Right atrium auricular region (tissue), 2 donors: ENCODE measurements around the gene UBAC2. TPM values are rescaled to one million over a fixed set of nuclear protein-coding genes. Genes with fewer than 3 reads are reported as not detected.
"Not testable (repeated sequence)": the region's sequence is repeated elsewhere in the genome, so short reads cannot be mapped to it uniquely, and the experiment has no call there.

Source experiments
- DNase-seq: peaks from one replicate; pipeline ENCODE4 v3.0.0-alpha.2; 2019; ENCODE audit warnings: low spot score
- H3K27ac ChIP-seq, 2 donors: fragments of 200-600 bp; sonication (generic); 1 replicate in 1 of 2; 2 replicates in 1 of 2; pipeline ENCODE4 v1.5.1; 2016 to 2019
- H3K27me3 ChIP-seq, 2 donors: fragments of 200-600 bp; sonication (generic); one replicate each; pipeline versions ENCODE4 v1.5.1 to v1.6.0; 2017 to 2019
- H3K36me3 ChIP-seq: fragments of 200-600 bp; sonication (generic); one replicate; pipeline ENCODE4 v1.5.1; 2016
- H3K4me1 ChIP-seq, 2 donors: fragments of 200-600 bp; sonication (generic); one replicate each; pipeline versions ENCODE4 v1.5.1 to v1.6.0; 2017 to 2019
- H3K4me3 ChIP-seq, 2 donors: fragments of 200-600 bp; sonication (generic); 1 replicate in 1 of 2; 2 replicates in 1 of 2; pipeline ENCODE4 v1.5.1; 2017 to 2019; ENCODE audit warnings: mild to moderate bottlenecking in 1 of 2, moderate library complexity in 1 of 2
- H3K9me3 ChIP-seq, 2 donors: fragments of 200-600 bp; sonication (generic); one replicate each; pipeline ENCODE4 v1.5.1; 2019
- CTCF ChIP-seq, 2 donors: fragments of 200-600 bp; sonication (generic); IDR thresholded peaks; one replicate each; pipeline ENCODE4 v1.5.1; 2019; ENCODE audit warnings: antibody characterized with exemption in 2 of 2
- total RNA-seq, 2 donors: library from RNA; depleted of rRNA; stranded (reverse); fragments of >200 nt; gene quantifications; one replicate each; pipeline ENCODE4 v1.1.0, GENCODE V29; 2016

Gene UBAC2
- total RNA-seq, 2 donors from 2014 or later, result 47.5 to 50.7 TPM

- DNase-seq, result no peak
- H3K4me3 ChIP-seq, result no peak overlapping the region
- H3K9me3 ChIP-seq, result peaks cover 0 to 4% of the 10 kb centered on the region in 2 donors
- no peaks in the 10 kb centered on the region for H3K27me3 ChIP-seq
- TF ChIP-seq CTCF (IDR thresholded peaks at IDR 0.05), result no peak
- no peaks in the 10 kb centered on the region for H3K4me1 ChIP-seq
- no peaks in the 10 kb centered on the region for H3K36me3 ChIP-seq
- no peak overlapping the region for H3K27ac ChIP-seq
These were observed 207.4 kb downstream of the UBAC2 start for GRCh38 chr13:99407906-99408702.

GRCh38 chr13:99408703-99409000 lies 208.0 kb downstream of the UBAC2 start:
- no peak overlapping the region for H3K4me3 ChIP-seq
- no peaks in the 10 kb centered on the region for H3K36me3 ChIP-seq
- no peak for TF ChIP-seq CTCF (IDR thresholded peaks at IDR 0.05)
- H3K4me1 ChIP-seq, result no peaks in the 10 kb centered on the region
- no peak for DNase-seq
- H3K9me3 ChIP-seq, result peaks cover 0 to 4% of the 10 kb centered on the region in 2 donors
- H3K27me3 ChIP-seq, result no peaks in the 10 kb centered on the region
- H3K27ac ChIP-seq, result no peak overlapping the region

- not testable (repeated sequence) for H3K27me3 ChIP-seq, H3K4me3 ChIP-seq, H3K27ac ChIP-seq, H3K36me3 ChIP-seq, DNase-seq, H3K4me1 ChIP-seq, H3K9me3 ChIP-seq
These were observed 208.9 kb downstream of the UBAC2 start for GRCh38 chr13:99409461-99410083.

GRCh38 chr13:99410646-99411475 lies 210.2 kb downstream of the UBAC2 start:
- H3K4me3 ChIP-seq, H3K36me3 ChIP-seq, H3K27ac ChIP-seq, H3K9me3 ChIP-seq, DNase-seq, H3K4me1 ChIP-seq, H3K27me3 ChIP-seq: not testable (repeated sequence)

GRCh38 chr13:99412856-99413255 lies 212.2 kb downstream of the UBAC2 start:
- no peak overlapping the region for H3K27ac ChIP-seq
- no peak for DNase-seq
- H3K27me3 ChIP-seq, result no peaks in the 10 kb centered on the region
- H3K4me1 ChIP-seq, result peaks cover 0 to 4% of the 10 kb centered on the region in 2 donors
- H3K9me3 ChIP-seq, result peaks cover 0 to 4% of the 10 kb centered on the region in 2 donors
- no peak overlapping the region for H3K4me3 ChIP-seq
- H3K36me3 ChIP-seq, result no peaks in the 10 kb centered on the region
- TF ChIP-seq CTCF (IDR thresholded peaks at IDR 0.05), result no peak

- Histone ChIP-seq H3K4me3 (no peak overlapping the region), H3K27me3 (no peaks in the 10 kb centered on the region), H3K36me3 (no peaks in the 10 kb centered on the region), H3K4me1 (peaks cover 0 to 4% of the 10 kb centered on the region in 2 donors), H3K27ac (no peak overlapping the region), H3K9me3 (peaks cover 0 to 4% of the 10 kb centered on the region in 2 donors)
- no peak for DNase-seq
- no peak for TF ChIP-seq CTCF (IDR thresholded peaks at IDR 0.05)
These were observed 213.7 kb downstream of the UBAC2 start for GRCh38 chr13:99414048-99414995.
